Activated CD4-positive, alpha-beta T cell treated with anti-CD3 and anti-CD28 coated beads, Interleukin-2, Interleukin-6, amounts not matched to agents 100 ng/mL and 50 ng/mL, durations not matched to agents 16 hours and 8 hours (primary cell): ENCODE results near the gene ENC1.

ENCODE experiments used
- DNase-seq: peaks from one replicate; pipeline ENCODE4 v3.0.0-alpha.2; 2020

Gene ENC1

GRCh38 chr5:74655716-74656115, 15.2 kb upstream of the ENC1 start:
- DNase-seq, result no peak

DNA sequence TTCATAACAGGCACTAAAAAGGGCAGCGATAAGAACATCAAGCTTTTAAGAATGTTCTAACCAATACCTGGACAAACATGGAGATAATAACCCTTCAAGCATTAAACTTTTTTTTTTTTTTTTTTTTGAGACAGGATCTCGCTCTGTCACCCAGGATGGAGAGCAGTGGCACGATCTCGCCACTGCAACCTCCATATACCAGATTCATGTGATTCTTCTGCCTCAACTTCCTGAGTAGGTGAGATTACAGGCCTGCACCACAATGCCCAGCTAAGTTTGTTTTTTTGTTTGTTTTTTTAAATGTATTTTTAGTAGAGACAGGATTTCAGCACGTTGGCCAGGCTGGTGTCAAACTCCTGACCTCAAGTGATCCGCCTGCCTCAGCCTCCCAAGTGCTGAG, 14.7 kb upstream of the ENC1 start:
- DNase-seq, result no peak

- no peak for DNase-seq
Observed at GRCh38 chr5:74653991-74654390, 13.5 kb upstream of the ENC1 start.

- no peak for DNase-seq
Observed at GRCh38 chr5:74652576-74652975, 12.0 kb upstream of the ENC1 start.

- DNase-seq, result no peak
Observed at GRCh38 chr5:74651710-74652109, 11.2 kb upstream of the ENC1 start.

GRCh38 chr5:74649421-74649973, 9.0 kb upstream of the ENC1 start:
- no peak for DNase-seq

- peak; percentile 75 for DNase-seq
Observed at GRCh38 chr5:74648835-74649293, 8.3 kb upstream of the ENC1 start.

DNA sequence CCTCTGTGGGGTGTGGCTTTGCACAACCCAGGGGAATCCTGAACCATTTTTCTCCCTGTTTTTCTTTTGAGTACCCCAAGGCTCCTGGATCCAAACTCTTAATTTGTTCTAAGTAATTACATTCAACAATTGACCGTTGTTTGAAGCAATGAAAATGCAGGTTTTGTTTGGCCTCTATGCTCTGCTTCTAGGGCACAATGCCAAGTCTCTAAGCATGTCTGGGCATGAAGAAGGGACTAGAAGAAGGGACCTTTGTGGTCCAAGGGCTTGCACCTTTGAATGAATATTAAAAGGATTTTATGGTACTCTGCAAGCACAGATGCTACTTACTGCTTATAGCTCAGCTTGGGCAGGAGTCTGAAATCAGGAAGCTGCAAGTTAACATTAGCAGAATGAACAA, 6.6 kb upstream of the ENC1 start:
- no peak for DNase-seq

DNA sequence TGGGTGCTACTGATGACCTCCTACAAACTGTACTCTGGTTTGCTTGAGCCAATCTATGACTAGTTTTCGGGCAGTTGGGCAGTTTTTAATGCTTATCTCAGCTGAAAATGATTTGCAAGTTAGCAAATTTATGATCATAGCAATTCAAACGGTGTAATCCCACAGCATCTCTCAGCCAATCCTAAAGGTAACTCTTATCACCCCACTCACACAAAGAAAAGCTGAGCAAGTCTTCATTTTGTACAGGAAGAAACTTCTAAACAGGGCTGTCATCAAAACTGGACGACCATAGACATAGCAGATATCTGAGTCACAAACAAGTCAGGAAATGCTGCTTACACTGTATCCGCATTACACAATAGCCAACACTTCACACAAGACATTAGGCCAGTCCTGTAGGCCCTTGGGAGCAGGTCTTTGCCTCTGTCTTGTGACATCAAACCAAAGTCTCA, 2.6 kb upstream of the ENC1 start:
- DNase-seq, result no peak

DNA sequence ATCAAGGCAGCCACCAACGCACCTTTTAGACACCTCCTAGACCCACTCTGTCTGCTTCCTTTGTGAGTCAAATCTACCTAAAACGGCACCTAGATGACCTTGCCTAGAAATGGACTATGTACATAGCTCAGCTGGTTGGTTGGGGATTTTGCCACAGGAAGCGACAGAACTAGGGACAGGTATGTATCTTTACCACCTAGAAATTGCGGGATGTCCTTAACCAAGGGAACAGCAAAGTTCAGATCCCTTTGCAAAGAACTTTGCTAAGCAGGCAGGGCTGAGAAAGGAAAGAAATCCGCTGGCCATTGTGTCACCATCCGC, 2.0 kb upstream of the ENC1 start:
- DNase-seq, result peak; percentile 6

DNA sequence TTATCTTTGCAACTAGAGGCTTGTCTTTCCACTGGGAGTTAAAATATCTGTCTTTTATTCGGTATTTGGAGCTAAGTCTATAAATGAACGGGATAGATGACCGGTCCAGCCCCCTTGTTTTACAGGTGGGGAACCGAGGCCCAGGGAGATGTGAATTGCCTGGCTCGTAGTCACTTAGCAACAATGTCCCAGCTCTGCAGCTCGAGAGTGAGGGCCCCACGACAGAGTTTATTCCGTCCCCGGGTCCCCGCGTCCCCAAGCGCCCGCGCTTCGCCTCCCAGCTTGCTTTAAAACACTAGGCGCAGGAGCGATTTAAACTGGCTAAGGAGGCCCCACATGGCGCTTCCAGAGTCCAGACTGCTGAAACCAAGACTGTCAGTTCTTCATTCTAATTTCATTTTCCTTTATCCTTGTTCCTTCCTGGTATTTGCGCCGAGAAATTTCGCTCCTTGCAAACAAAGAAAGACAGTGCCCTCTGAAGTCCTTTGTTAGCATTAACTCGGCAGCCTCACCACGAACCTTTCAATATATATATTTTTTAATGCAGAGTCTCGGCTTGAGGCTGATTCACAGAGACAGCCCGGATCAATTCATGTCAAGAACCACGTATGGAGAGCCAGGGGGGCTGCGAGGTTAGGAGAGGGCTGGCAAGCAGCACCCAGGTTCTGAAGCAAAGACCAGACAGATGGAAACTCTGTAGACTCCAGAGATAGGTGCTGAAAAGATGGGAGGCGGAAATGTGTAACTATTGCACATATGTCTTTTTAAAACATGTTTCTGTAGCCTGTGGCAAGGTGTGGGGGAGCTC, 1.4 kb upstream of the ENC1 start:
- DNase-seq, result peak; percentile 50

GRCh38 chr5:74640954-74641734, 616 bp upstream of the ENC1 start:
- peak; percentile 60 for DNase-seq

GRCh38 chr5:74639807-74640449, 600 bp downstream of the ENC1 start:
- DNase-seq, result peak; percentile 63

- DNase-seq, result peak; percentile 50
Observed at GRCh38 chr5:74638970-74639806, 1.3 kb downstream of the ENC1 start.

- no peak for DNase-seq
Observed at GRCh38 chr5:74638544-74638969, 2.0 kb downstream of the ENC1 start.

DNA sequence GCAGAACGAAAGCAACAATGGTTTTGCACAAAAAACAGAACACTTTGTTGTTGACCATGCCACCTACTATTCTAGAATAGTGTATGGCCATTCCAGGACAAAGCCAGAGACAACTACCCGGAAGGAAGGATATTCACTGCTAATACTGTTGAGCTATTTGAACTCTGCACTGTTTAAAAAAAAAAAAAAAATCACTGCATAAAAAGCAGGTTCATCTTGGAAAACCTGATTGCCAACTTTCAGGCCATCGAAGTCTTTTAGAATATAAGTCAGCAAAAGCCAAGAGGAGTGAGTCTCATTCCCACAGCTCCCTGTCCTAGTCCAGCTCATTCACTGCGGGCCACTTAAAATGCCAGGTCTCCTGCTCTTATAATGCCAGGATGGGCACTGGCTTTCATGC, 4.0 kb downstream of the ENC1 start:
- no peak for DNase-seq

DNA sequence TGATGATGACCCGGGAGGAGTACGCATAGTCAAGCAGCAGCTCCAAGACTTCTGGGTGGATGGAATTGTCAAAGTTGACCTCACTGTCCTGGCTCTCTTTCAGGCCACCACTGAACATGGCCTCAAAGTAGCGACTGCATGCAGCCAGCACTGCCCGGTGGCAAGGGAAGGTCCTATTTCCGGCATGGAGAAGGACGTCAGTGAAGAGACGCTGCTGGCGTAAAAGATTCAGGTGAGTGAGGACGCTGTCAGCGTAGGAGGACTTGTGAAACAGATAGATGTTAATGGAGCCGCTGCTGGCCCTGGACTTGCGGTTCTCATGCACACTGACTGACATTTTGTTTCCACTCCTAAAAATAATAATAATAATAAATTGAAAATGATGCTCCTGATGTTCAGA, 4.4 kb downstream of the ENC1 start:
- DNase-seq, result no peak

DNA sequence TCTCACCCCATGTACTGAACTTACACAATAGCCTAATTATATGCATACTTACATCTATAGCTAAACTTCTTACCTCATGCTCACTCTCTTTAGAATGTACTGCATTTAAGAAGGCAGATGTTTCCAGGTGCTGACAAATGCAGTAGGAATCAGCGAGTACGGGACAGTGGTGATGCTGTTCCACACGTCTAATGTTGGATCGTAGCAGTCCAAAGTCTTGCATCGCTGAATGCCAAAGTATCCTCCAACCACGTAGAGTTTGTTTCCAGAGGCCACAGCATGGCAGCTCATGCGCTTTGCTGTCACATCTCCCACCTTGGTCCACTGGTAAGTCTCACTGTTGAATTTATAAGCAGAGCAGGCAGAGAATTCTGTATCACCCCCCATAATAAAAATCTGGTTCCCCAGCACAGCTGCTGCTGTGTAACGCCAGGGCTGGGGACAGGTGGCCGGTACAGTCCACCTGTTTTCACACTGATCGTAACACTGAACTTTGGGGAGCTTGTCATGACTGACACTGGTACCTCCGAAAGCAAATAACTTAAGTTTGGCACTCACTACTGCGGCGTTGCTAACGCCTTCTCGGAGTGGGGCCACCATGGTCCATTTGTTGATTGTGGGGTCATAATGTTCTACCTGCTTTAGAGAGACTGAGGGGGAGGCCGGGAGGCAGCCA, 5.8 kb downstream of the ENC1 start:
- DNase-seq, result no peak

DNA sequence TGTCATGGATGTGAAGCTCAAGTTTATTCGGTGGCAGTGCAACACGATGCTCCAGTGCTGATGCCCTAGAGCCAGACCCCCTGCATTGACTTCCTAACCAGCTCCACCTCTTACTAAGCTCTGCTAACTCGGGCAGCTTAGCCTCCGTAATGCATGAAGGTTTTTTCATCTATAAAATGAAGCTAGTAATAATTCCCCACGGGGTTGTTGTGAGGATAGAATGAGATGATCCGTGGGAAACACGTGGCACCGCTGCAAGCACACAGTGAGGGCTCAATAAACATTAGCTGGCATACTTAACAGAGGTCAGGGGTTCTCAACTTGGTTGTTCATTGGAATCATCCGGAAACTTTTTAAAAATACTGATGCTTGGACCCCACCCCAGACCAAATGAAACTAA, 6.8 kb downstream of the ENC1 start:
- DNase-seq, result no peak

- peak; percentile 26 for DNase-seq
Observed at GRCh38 chr5:74632947-74633356, 7.6 kb downstream of the ENC1 start.

- peak; percentile 80 for DNase-seq
Observed at GRCh38 chr5:74631081-74631953, 9.2 kb downstream of the ENC1 start.
